Endodermal cell (in vitro differentiated cells): ENCODE measurements around the gene PHF5A. TPM values are rescaled to one million over a fixed set of nuclear protein-coding genes. Genes with fewer than 3 reads are reported as not detected.
"Not testable (repeated sequence)": the region's sequence is repeated elsewhere in the genome, so short reads cannot be mapped to it uniquely, and the experiment has no call there.

Experiments used
- DNase-seq: peaks from one replicate; pipeline ENCODE4 v3.0.0-alpha.2; 2017
- H3K27ac ChIP-seq: 2 replicates; pipeline ENCODE4 v1.5.1; 2013; ENCODE audit warnings: mild to moderate bottlenecking, low read depth, low read length, moderate library complexity
- H3K27me3 ChIP-seq: 2 replicates; pipeline ENCODE4 v1.6.1; 2013; ENCODE audit warnings: mild to moderate bottlenecking, low read length, moderate library complexity; ENCODE audit not compliant: insufficient read depth, control insufficient read depth, poor library complexity, severe bottlenecking
- H3K36me3 ChIP-seq: 2 replicates; pipeline ENCODE4 v1.7.0; 2013; ENCODE audit warnings: mild to moderate bottlenecking, low read length, moderate library complexity; ENCODE audit not compliant: control insufficient read depth, insufficient read depth
- H3K4me1 ChIP-seq: one replicate; pipeline ENCODE4 v1.7.0; 2013; ENCODE audit warnings: low read length; ENCODE audit not compliant: control insufficient read depth, insufficient read depth
- H3K4me3 ChIP-seq: 2 replicates; pipeline ENCODE4 v1.5.1; 2013; ENCODE audit warnings: mild to moderate bottlenecking, low read length, moderate library complexity
- H3K9ac ChIP-seq: 2 replicates; pipeline ENCODE4 v1.6.1; 2013; ENCODE audit warnings: mild to moderate bottlenecking, low read length, moderate library complexity; ENCODE audit not compliant: poor library complexity, severe bottlenecking; ENCODE audit errors: extremely low read depth
- H3K9me3 ChIP-seq: 2 replicates; pipeline ENCODE4 v1.6.1; 2013; ENCODE audit warnings: mild to moderate bottlenecking, low read length, moderate library complexity; ENCODE audit not compliant: control insufficient read depth
- H3K27ac Mint-ChIP-seq: 2 replicates; pipeline ENCODE4 v1.8.0; 2020; ENCODE audit warnings: mixed read lengths
- H3K27me3 Mint-ChIP-seq: 2 replicates; pipeline ENCODE4 v1.8.0; 2021; ENCODE audit warnings: mild to moderate bottlenecking, mixed read lengths; ENCODE audit not compliant: insufficient read depth
- H3K36me3 Mint-ChIP-seq: 2 replicates; pipeline ENCODE4 v1.8.0; 2020; ENCODE audit warnings: low read depth, mixed read lengths
- H3K4me1 Mint-ChIP-seq: 2 replicates; pipeline ENCODE4 v1.8.0; 2020; ENCODE audit warnings: mixed read lengths
- H3K4me3 Mint-ChIP-seq: 2 replicates; pipeline ENCODE4 v1.8.0; 2020; ENCODE audit warnings: mild to moderate bottlenecking, moderate library complexity, mixed read lengths
- H3K9me3 Mint-ChIP-seq: 2 replicates; pipeline ENCODE4 v1.8.0; 2020; ENCODE audit warnings: mild to moderate bottlenecking, mixed read lengths
- CTCF ChIP-seq: fragments of 200-600 bp; sonication (generic); conservative IDR thresholded peaks from 2 replicates; pipeline ENCODE4 v1.5.0; 2021; ENCODE audit warnings: antibody characterized with exemption, mild to moderate bottlenecking
- WGBS, 2 experiments: methylation state at CpG; one replicate each; pipeline versions ENCODE4 v1.1.5 to v1.1.7; 2013; ENCODE audit warnings: missing lambda C conversion rate in 2 of 2, mixed read lengths in 1 of 2; ENCODE audit not compliant: insufficient coverage in 1 of 2, insufficient read length in 1 of 2; 5-methylcytosine and 5-hydroxymethylcytosine counted together
- total RNA-seq, 2 donors: library from RNA; stranded (reverse); fragmentation: NEBNext Ultra II Directional in 1 of 2; extraction: Animal tissue kit (Norgen Biotek cat#: 25700) in 1 of 2; gene quantifications; 2 replicates in 1 of 2; 3 replicates in 1 of 2; pipeline ENCODE4 v1.2.1, GENCODE V29; 2021

PHF5A gene
- total RNA-seq, 2 donors from 2014 or later: 71.0 to 80.8 TPM

- Mint-ChIP-seq H3K4me3 (peak overlapping the region; percentile 99), H3K27ac (no peak overlapping the region), H3K9me3 (no peaks in the 10 kb centered on the region), H3K4me1 (peaks cover 17% of the 10 kb centered on the region), H3K27me3 (no peaks in the 10 kb centered on the region), H3K36me3 (peaks cover 41% of the 10 kb centered on the region)
- DNase-seq: no peak
- no peak for TF ChIP-seq CTCF
- no peak overlapping the region for H3K27ac ChIP-seq
- peaks cover 9% of the 10 kb centered on the region for H3K4me1 ChIP-seq
- no peak overlapping the region for H3K9ac ChIP-seq
- H3K36me3 ChIP-seq: peaks cover 37% of the 10 kb centered on the region
- peak overlapping the region; percentile 67 for H3K4me3 ChIP-seq
- H3K27me3 ChIP-seq: no peaks in the 10 kb centered on the region
- H3K9me3 ChIP-seq: no peaks in the 10 kb centered on the region
- WGBS, 2 experiments: 90 to 100% methylated on average over 2 of the region's 2 CpGs
These were observed 26.2 kb downstream of the PHF5A start for GRCh38 chr22:41442240-41442792.

- H3K27me3 ChIP-seq, H3K9me3 ChIP-seq, H3K9ac ChIP-seq, H3K4me3 Mint-ChIP-seq, DNase-seq, H3K27ac ChIP-seq, H3K27me3 Mint-ChIP-seq, H3K27ac Mint-ChIP-seq, H3K4me3 ChIP-seq, H3K9me3 Mint-ChIP-seq: not testable (repeated sequence)
- peaks cover 19% of the 10 kb centered on the region for H3K4me1 Mint-ChIP-seq
- Histone ChIP-seq H3K36me3 (peaks cover 55% of the 10 kb centered on the region), H3K4me1 (peaks cover 13% of the 10 kb centered on the region)
- peaks cover 59% of the 10 kb centered on the region for H3K36me3 Mint-ChIP-seq
- 87 to 94% methylated on average over 4 to 5 of the region's 5 CpGs for WGBS, 2 experiments
These were observed 28.0 kb downstream of the PHF5A start for GRCh38 chr22:41440511-41440910.

- peaks cover 15% of the 10 kb centered on the region for H3K4me1 Mint-ChIP-seq
- no peak overlapping the region for H3K4me3 Mint-ChIP-seq
- no peak overlapping the region for H3K27ac Mint-ChIP-seq
- Histone ChIP-seq H3K4me1 (peaks cover 7% of the 10 kb centered on the region), H3K9me3 (no peaks in the 10 kb centered on the region), H3K27me3 (no peaks in the 10 kb centered on the region), H3K36me3 (peaks cover 68% of the 10 kb centered on the region), H3K9ac (no peak overlapping the region), H3K27ac (no peak overlapping the region), H3K4me3 (no peak overlapping the region)
- no peak for TF ChIP-seq CTCF
- H3K9me3 Mint-ChIP-seq: no peaks in the 10 kb centered on the region
- H3K36me3 Mint-ChIP-seq: peaks cover 63% of the 10 kb centered on the region
- H3K27me3 Mint-ChIP-seq: no peaks in the 10 kb centered on the region
- 92 to 96% methylated on average over 5 to 7 of the region's 7 CpGs for WGBS, 2 experiments
- no peak for DNase-seq
These were observed 31.3 kb downstream of the PHF5A start for GRCh38 chr22:41437198-41437597.
